Naive B cell (primary cell): ENCODE data around the gene WFIKKN1. TPM values are rescaled to one million over a fixed set of nuclear protein-coding genes. Genes with fewer than 3 reads are reported as not detected.

Source experiments
- ATAC-seq, 2 donors: fragments of 150-1000 bp; cut with Tn5 transposase; 2 replicates each; pipeline ENCODE4 v1.10.0; 2021; ENCODE audit warnings: low read depth in 2 of 2, mild to moderate bottlenecking in 2 of 2, moderate library complexity in 2 of 2
- DNase-seq: peaks from one replicate; pipeline ENCODE4 v3.0.0; 2022
- H3K27ac Mint-ChIP-seq, 6 donors: one replicate each; pipeline ENCODE4 v1.8.0; 2020 to 2022; ENCODE audit warnings: mild to moderate bottlenecking in 6 of 6, mixed read lengths in 6 of 6, moderate library complexity in 5 of 6, inconsistent platforms in 2 of 6
- H3K27me3 Mint-ChIP-seq, 3 donors: one replicate each; pipeline ENCODE4 v1.8.0; 2021 to 2022; ENCODE audit warnings: mixed read lengths in 3 of 3, mild to moderate bottlenecking in 1 of 3
- H3K36me3 Mint-ChIP-seq, 2 donors: one replicate each; pipeline ENCODE4 v1.8.0; 2020 to 2022; ENCODE audit warnings: mixed read lengths in 2 of 2, inconsistent platforms in 1 of 2, mild to moderate bottlenecking in 1 of 2
- H3K4me1 Mint-ChIP-seq, 3 donors: one replicate each; pipeline ENCODE4 v1.8.0; 2020 to 2022; ENCODE audit warnings: mixed read lengths in 3 of 3, inconsistent platforms in 1 of 3, mild to moderate bottlenecking in 1 of 3, moderate library complexity in 1 of 3
- H3K4me3 Mint-ChIP-seq, 8 donors: one replicate each; pipeline ENCODE4 v1.8.0; 2020 to 2022; ENCODE audit warnings: mild to moderate bottlenecking in 8 of 8, mixed read lengths in 8 of 8, moderate library complexity in 8 of 8, inconsistent platforms in 2 of 8
- H3K9me3 Mint-ChIP-seq, 7 donors: one replicate each; pipeline ENCODE4 v1.8.0; 2020 to 2022; ENCODE audit warnings: mixed read lengths in 7 of 7, mild to moderate bottlenecking in 5 of 7, inconsistent platforms in 2 of 7, moderate library complexity in 1 of 7
- polyA plus RNA-seq, 6 donors: library from polyadenylated mRNA; unstranded; fragments of 300-500 nt; fragmentation: Illumina TruSeq; gene quantifications; one replicate each; pipeline ENCODE4 v1.2.3, GENCODE V29; 2021; ENCODE audit warnings: low read depth in 6 of 6

The WFIKKN1 gene
- polyA plus RNA-seq, 6 donors from 2014 or later = not detected

DNA sequence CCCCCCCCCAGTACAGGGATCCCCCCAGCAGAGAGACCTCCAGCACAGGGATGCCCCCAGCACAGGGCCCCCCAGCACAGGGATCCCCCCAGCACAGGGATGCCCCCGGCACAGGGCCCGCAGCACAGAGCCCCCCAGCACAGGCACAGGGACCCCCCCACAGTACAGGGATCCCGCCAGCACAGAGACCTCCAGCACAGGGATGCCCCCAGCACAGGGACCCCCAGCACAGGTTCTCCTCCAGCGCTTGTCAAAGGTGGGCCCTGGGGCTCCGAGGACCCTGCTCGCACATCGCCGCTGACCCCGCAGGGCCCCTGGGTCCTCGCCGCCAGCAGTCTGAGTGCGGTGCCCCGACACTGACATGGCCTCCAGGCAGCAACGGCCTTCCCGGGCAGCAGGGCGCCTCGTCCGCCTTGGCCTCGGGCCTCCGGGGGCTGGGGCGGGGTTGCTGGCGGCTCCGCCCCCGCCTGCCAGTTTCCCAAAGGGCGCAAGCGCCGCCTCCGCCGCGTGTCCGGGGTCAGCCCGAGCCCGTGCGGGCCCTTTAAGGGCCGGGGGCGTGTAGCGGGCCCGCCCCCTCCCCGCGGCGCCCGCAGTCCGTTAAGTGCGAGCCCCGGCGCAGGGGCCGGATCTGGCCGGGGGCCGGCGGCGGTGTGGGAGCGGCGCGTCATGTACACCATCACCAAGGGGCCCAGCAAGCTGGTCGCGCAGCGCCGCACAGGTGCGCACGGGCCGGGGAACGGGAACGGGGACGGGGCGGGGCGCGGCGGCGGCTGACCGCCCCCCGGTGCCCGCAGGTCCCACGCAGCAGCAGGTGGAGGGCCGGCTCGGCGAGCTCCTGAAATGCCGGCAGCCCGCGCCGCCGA lies 10.8 kb downstream of the WFIKKN1 start, which contains the start of gene MCRIP2:
Gene MCRIP2, plus strand, starts transcription at position 503 of the 863 bp plus-strand sequence. Its CDS starts 164 bp downstream, at position 667.
- Mint-ChIP-seq H3K36me3 (no peaks in the 10 kb centered on the region), H3K4me3 (peak within 1 kb of the TSS; percentile 63 to 87 (median 75)), H3K9me3 (no peaks in the 10 kb centered on the region), H3K27ac (peak within 1 kb of the TSS in 3 of 6 donors; percentile 9 to 36 (median 24)), H3K4me1 (peaks cover 13 to 29% (median 28%) of the 10 kb centered on the region in 3 donors), H3K27me3 (no peaks in the 10 kb centered on the region)
- DNase-seq (peak; percentile 60), ATAC-seq (peak; percentile 22 to 31)

DNA sequence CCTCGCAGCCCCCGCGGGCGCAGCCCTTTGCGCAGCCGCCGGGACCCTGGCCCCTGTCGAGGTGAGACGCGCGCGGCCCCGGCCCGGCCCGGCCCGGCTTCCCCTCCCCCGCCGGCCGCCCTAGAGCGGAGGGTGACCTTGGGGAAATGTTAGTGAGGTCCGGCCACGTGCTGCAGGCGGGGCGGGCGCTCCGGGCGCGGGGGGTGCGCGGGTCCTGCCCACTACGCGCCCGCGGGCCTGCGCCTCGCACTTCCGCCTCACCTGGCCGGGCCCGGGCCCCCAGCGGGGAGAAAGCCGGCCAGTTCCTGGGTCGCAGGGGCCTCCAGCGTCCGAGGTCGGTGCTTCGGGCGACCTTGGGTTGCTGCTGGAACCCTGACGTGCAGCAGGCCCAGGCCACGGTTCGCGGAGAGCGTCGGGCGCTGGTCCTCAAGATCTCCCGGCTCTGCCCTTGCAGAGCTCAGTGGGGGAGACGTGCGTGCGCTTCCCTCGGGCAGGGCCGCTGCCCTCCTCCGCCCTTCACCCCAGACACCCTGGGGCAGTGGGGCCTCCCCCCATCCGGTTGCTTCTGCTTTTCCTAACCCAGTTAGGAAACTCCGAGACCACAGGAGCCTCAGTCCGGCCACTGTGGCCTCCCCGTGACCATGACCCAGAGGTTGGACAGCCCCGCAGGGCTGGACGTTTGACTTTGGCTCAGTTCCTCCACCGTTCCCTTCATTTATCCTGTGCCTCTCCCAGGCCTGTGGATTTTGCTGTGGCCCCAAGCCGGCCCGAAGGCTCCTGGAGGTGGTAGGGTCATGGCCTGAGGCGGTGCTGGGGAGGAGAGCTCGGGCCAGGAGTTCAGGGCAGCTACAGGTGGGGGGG lies 11.6 kb downstream of the WFIKKN1 start:
- H3K4me1 Mint-ChIP-seq = peaks cover 13 to 26% (median 25%) of the 10 kb centered on the region in 3 donors
- DNase-seq (peak; percentile 27), ATAC-seq (peak; percentile 40 to 49)
- peak overlapping the region in 1 of 6 donors; percentile 36 for H3K27ac Mint-ChIP-seq
- H3K27me3 Mint-ChIP-seq = no peaks in the 10 kb centered on the region
- H3K4me3 Mint-ChIP-seq = peak overlapping the region; percentile 63 to 85 (median 75)
- no peaks in the 10 kb centered on the region for H3K36me3 Mint-ChIP-seq
- no peaks in the 10 kb centered on the region for H3K9me3 Mint-ChIP-seq

DNA sequence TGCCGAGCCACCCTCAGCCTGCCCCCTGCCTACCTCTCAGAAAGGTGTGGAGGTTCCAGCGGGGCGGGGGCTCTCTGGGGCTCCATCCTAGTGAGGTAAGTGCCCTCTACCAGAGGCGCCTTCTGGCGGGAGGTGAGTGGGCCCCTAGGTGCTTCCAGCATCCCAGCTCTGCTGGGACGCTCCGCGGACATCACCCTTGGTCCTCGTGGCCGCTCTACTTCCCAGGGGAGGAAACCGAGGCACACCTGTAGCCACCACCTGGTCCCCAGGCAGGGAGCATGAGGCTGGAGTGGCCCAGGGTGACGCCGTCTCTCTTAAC lies 12.2 kb downstream of the WFIKKN1 start:
- H3K4me1 Mint-ChIP-seq = peaks cover 13 to 29% (median 19%) of the 10 kb centered on the region in 3 donors
- no peak overlapping the region for H3K27ac Mint-ChIP-seq
- no peaks in the 10 kb centered on the region for H3K36me3 Mint-ChIP-seq
- ATAC-seq (no peak), DNase-seq (no peak)
- H3K27me3 Mint-ChIP-seq = no peaks in the 10 kb centered on the region
- H3K4me3 Mint-ChIP-seq = peak overlapping the region; percentile 63 to 85 (median 75)
- no peaks in the 10 kb centered on the region for H3K9me3 Mint-ChIP-seq

DNA sequence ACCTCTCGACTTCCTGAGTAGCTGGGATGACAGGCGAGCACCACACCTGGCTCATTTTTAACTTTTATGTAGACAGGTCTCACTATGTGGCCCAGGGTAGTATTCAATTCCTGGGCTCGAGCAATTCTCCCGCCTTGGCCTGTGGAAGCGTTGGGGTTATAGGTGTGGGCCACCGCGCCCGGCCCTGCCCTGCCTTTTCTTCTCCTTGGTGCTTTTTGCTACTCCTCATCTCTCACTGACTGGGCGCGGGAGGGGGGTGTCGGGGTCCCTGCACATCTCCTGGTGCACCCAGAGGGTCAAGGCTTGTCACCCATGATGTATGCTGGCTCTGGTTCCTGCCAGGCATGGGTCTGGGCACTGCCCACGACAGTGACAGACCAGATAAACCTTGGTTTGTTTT lies 13.8 kb downstream of the WFIKKN1 start:
- Mint-ChIP-seq H3K4me3 (peak overlapping the region in 5 of 8 donors; percentile 38 to 86 (median 71)), H3K9me3 (no peaks in the 10 kb centered on the region), H3K4me1 (peaks cover 6 to 28% (median 13%) of the 10 kb centered on the region in 3 donors), H3K27me3 (no peaks in the 10 kb centered on the region), H3K36me3 (no peaks in the 10 kb centered on the region), H3K27ac (peak overlapping the region in 1 of 6 donors; percentile 65)
- ATAC-seq (no peak), DNase-seq (no peak)

DNA sequence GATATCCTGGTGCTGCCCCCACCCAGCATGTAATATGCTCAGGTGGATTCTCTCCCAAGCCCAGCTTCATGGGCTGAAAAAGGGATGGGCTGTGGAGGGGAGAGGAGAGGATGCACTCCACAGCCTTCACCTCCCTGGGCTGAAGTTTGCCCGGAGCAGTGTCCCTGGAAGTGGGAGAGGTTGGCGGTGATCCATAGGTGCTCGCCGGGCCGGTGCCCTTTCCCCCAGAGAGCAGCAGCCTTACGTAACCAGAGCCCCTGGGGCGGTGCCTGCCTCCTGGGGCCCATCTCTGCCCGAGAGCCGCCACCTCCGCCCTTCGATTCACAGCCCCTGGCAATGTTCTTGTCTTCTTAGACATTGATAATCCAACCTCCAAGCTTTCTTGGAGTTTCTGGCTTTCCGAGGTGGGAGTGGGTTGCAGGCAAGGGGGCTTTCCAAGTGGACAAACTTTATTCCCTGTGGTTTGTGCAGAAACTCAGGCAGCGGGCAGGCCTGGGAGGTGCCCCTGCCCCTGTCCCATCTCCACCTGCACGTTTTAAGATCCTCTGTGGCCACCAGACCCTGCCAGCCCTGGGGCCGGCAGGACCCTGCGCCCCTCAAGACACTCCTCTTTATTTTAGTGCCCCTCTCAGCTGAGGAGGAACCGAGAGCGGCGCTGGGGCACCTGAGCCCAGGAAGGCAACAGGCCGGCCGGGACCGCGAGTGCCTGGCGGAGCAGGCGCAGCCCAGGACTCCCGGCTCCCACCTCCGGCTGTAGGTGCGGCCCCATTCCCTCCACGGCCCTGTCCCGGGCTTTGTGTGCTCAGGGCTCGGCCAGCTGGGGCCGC lies 15.3 kb downstream of the WFIKKN1 start:
- DNase-seq = no peak
- H3K9me3 Mint-ChIP-seq = no peaks in the 10 kb centered on the region
- H3K27ac Mint-ChIP-seq = no peak overlapping the region
- H3K4me1 Mint-ChIP-seq = peaks cover 0 to 21% (median 13%) of the 10 kb centered on the region in 3 donors
- no peak for ATAC-seq
- H3K36me3 Mint-ChIP-seq = no peaks in the 10 kb centered on the region
- H3K4me3 Mint-ChIP-seq = peak overlapping the region in 1 of 8 donors; percentile 43
- H3K27me3 Mint-ChIP-seq = no peaks in the 10 kb centered on the region

DNA sequence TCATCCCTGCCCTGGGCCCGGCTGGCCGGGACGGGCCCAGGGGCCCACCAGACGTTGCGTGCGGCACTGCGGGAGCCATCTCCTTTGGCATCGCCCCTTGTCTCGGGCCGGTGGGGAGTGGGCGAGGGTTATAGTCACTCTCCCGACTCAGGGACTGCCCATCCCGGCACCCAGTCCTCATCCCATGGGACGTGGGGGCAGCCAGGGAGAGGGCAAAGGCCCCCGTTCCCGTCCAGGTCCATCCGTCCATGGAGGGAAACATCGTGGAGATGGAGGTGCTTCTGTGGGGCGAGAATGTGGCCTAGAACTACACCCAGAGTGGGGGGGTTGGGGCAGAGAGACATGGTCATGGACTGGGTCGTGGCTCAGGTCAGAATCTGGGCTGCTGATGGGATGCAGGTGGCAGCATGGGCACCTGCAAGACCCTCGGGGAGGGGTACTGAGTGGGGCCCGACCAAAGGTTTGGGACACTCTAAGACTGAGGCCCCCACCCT lies 15.9 kb downstream of the WFIKKN1 start:
- DNase-seq (no peak), ATAC-seq (no peak)
- no peaks in the 10 kb centered on the region for H3K27me3 Mint-ChIP-seq
- peak overlapping the region in 4 of 8 donors; percentile 21 to 56 (median 33) for H3K4me3 Mint-ChIP-seq
- H3K36me3 Mint-ChIP-seq = no peaks in the 10 kb centered on the region
- H3K27ac Mint-ChIP-seq = peak overlapping the region in 1 of 6 donors; percentile 53
- peaks cover 0 to 21% (median 13%) of the 10 kb centered on the region in 3 donors for H3K4me1 Mint-ChIP-seq
- no peaks in the 10 kb centered on the region for H3K9me3 Mint-ChIP-seq

DNA sequence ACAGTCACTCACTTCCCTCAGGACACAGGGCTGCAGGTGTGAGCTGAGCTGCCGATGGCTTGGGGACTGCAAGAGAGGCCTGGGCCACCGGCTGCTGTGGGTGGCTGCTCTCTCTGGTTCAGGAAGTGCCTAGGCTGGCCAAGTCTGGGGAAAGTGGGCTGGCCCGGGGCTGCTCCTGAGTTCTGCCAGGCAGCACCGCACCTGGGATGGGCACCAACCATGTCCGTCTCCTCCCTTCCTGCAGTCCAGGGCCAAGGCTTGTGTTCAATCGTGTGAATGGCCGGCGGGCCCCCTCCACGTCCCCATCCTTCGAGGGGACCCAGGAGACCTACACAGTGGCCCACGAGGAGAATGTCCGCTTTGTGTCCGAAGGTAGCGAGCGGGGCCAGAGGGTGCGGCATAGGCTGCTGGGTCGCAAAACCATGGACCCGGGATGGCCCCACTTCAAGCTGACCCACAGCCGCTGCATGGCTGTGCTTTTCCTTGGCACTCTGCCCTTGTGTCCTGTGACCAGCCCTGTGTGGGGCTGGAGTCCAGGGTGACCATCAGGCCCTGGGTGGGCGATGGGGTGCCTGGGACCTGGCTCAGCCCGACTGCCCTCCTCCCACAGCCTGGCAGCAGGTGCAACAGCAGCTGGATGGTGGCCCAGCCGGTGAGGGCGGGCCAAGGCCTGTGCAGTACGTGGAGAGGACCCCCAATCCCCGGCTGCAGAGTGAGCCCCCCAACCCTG lies 16.6 kb downstream of the WFIKKN1 start:
- peak overlapping the region in 4 of 8 donors; percentile 23 to 91 (median 50) for H3K4me3 Mint-ChIP-seq
- no peak for ATAC-seq
- H3K9me3 Mint-ChIP-seq = no peaks in the 10 kb centered on the region
- peaks cover 0 to 21% (median 13%) of the 10 kb centered on the region in 3 donors for H3K4me1 Mint-ChIP-seq
- H3K36me3 Mint-ChIP-seq = no peaks in the 10 kb centered on the region
- no peaks in the 10 kb centered on the region for H3K27me3 Mint-ChIP-seq
- DNase-seq = no peak
- H3K27ac Mint-ChIP-seq = peak overlapping the region in 2 of 6 donors; percentile 36 to 86

DNA sequence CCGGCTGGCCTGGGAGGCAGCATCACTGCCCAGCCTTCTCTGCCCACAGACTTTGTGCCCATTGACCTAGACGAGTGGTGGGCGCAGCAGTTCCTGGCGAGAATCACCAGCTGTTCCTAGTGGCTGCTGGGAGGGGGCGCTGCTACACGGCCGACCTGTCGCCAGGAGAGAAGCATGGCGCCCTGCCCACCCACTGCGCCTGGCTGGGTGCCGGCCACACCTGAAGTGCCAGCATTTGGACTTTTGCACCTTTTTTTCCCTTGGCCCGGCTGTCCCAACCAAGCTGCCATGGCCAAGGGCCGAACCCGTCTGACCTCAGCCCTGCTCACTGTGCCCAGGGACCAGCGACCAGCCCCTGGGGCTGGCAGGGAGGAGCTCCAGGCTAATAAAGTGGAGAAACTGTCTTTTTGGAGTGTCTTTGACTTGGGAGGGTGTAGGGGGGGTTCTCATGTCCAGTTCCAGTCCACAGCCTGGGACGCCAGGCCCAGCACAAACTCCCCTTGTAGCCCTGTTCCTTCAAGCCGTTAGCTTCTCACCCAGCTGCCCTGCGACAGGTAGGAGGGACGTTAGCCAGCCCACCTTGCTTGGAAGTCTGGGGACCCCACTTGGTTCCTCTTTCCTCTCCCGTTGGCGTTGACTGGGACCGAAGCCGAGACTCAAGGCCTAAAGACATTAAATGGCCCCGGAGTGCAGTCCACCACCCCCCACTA lies 17.4 kb downstream of the WFIKKN1 start:
- ATAC-seq (peak; percentile 6 to 13), DNase-seq (no peak)
- Mint-ChIP-seq H3K27me3 (no peaks in the 10 kb centered on the region), H3K4me3 (peak overlapping the region; percentile 76 to 91 (median 84)), H3K4me1 (peaks cover 0 to 18% (median 13%) of the 10 kb centered on the region in 3 donors), H3K36me3 (no peaks in the 10 kb centered on the region), H3K27ac (peak overlapping the region; percentile 44 to 95 (median 82)), H3K9me3 (no peaks in the 10 kb centered on the region)

DNA sequence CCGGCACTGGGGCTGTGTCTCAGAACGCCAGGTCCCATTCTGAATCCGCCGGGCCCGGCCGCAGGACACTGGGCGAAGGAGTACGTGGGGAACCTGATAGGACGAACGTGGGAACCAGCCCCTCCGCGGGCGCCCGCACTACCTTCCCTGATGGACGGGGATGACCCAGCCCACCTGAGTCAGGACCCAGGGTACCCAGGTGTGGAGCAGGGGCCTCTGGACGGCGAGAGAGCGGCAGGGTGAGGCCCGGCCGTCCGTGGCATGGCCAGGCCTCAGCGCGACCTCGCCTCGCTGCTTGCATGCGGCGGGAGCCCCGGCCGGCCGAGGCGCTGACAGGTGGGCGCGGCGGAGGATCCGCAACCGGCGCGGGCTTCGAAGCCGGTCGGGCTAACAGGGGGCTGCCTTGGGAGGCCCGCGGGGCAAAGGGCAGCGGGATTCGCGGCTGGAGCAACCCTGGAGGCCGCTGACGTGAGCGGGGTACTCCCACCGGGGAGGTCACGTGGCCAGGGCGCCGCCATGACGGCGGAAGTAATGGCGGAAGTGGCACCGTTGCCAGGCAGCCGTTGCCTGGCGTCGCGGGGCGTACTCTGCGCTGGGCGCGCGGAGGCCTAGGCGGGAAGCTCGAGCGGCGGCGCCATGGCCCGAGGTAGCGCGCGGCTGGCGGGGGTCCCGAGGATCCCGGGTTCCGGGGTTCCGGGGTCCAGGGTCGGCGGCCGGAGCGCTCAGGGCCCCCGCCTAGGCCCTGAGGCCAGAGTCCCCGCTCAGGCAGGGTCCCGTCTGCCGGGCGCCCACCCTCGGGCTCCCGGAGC lies 18.2 kb downstream of the WFIKKN1 start, which contains the start of gene WDR90:
Gene WDR90, plus strand, starts transcription at position 585 of the 809 bp plus-strand sequence. Its CDS starts 52 bp downstream, at position 637.
- no peaks in the 10 kb centered on the region for H3K9me3 Mint-ChIP-seq
- ATAC-seq = peak; percentile 97 to 99
- peaks cover 0 to 14% (median 8%) of the 10 kb centered on the region in 3 donors for H3K4me1 Mint-ChIP-seq
- H3K4me3 Mint-ChIP-seq = peak within 1 kb of the TSS; percentile 76 to 91 (median 84)
- H3K27ac Mint-ChIP-seq = peak within 1 kb of the TSS; percentile 49 to 95 (median 84)
- H3K36me3 Mint-ChIP-seq = no peaks in the 10 kb centered on the region
- H3K27me3 Mint-ChIP-seq = no peaks in the 10 kb centered on the region
- peak; percentile 92 for DNase-seq

DNA sequence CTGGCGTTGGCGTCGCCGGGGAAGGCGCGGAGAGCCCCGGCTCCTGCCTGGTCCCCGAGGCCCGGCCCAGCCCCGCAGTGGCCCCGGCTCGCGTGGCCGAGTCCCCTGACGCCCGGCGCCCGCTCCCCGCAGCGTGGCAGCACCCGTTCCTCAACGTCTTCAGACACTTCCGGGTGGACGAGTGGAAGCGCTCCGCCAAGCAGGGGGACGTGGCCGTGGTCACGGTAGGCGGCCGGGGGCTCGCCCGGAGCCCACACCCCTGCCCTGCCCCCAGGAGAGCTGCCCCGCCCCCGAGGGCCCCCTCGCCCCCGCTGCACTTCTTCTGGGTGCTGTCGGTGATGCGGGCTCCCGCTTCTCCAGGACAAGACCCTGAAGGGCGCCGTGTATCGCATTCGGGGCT lies 18.8 kb downstream of the WFIKKN1 start:
- no peak for ATAC-seq
- DNase-seq = no peak
- H3K27ac Mint-ChIP-seq = peak overlapping the region in 2 of 6 donors; percentile 76 to 81

DNA sequence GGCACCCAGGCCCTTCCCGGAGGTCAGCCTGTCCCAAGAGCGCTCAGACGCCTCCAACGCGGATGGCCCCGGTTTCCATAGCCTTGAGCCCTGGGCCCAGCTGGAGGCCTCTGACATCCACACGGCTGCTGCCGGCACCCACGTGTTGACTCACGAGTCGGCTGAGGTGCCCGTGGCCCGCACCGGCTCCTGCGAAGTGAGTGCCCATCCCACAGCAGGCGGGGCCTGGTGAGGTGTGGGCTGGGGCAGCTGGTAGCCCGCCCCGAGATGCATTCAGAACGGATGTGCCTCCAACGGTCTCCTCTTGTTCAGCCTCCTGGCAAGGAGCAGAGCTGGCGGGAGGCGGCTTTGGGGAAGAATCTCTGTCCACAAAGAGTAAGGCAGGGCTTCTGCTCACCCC lies 21.1 kb downstream of the WFIKKN1 start:
- Mint-ChIP-seq H3K27ac (no peak overlapping the region), H3K36me3 (no peaks in the 10 kb centered on the region), H3K9me3 (no peaks in the 10 kb centered on the region), H3K27me3 (no peaks in the 10 kb centered on the region), H3K4me1 (peaks cover 0 to 9% (median 0%) of the 10 kb centered on the region in 3 donors), H3K4me3 (peak overlapping the region in 4 of 8 donors; percentile 5 to 73 (median 42))
- DNase-seq (no peak), ATAC-seq (no peak)

More for the DNA sequence above, 18.8 kb downstream of the WFIKKN1 start:
- Mint-ChIP-seq H3K4me3 (peak overlapping the region; percentile 60 to 86 (median 75)), H3K27me3 (no peaks in the 10 kb centered on the region), H3K9me3 (no peaks in the 10 kb centered on the region), H3K4me1 (peaks cover 0 to 12% (median 2%) of the 10 kb centered on the region in 3 donors), H3K36me3 (no peaks in the 10 kb centered on the region)
